ENCODE measurements around the gene STK25.
"Not testable (repeated sequence)": the region's sequence is repeated elsewhere in the genome, so short reads cannot be mapped to it uniquely, and the experiment has no call there.

The STK25 gene

DNA sequence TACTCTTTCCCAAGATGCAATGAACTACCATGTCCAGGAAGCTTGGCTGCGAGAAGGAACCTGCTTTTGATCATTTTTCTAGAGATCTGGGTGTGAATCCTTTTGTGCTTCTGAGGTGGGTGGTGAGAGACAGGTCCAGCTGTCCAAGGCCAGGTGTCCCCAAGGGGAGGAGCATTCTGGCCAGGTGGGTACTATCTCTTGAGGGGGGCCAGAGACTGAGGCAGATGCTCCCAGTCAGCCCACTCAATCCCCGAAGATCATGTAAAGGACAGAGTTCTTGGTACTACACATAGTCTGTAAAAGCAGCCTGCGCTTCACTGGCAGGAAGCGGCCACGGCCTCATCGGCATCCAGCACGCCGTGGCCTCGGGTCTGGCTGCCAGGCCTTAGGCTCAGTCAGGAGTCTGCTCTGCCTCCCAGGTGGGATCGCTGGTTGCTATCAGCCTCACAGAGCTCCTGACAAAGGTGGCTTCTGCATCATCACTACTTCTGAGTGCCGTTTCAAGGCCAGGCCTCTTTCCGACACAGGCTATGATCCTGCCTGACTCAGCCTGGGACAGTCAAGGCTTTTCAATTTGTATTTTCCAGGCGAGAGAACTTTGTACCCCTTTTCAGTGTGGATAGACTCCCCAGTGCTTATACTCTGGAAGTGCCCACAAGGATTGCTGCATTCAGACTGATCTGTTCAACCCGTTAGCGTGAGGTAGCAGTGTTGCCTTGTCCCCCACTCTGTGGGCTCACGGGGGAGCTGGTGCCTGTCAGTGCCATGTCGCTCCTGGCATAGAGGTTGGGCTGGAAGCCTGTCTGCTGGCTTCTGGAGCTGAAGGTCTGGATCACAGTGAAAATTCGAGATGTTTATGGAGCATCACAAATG lies 29.1 kb downstream of the STK25 start:
- H3K27ac ChIP-seq, result no peak overlapping the region
- no peak overlapping the region for H3K4me3 ChIP-seq

DNA sequence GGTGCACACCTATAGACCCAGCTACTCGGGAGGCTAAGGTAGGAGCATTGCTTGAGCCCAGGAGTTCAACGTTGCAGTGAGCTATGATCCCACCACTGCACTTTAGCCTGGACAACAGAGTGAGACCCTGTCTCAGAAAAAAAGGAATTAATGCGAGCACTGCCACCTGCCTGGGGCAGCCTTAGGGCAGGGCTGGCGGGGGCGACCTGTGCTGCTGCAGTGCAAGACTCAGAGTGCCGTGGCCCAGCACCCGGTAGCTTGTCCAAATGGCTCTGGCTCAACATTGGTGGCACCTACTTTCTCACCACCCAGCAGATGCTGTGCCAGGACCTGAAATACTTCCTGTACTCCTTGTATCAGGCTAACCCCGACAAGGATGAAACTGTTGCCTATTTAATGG lies 30.2 kb downstream of the STK25 start:
- Histone ChIP-seq H3K27ac (no peak overlapping the region), H3K4me3 (no peak overlapping the region)

DNA sequence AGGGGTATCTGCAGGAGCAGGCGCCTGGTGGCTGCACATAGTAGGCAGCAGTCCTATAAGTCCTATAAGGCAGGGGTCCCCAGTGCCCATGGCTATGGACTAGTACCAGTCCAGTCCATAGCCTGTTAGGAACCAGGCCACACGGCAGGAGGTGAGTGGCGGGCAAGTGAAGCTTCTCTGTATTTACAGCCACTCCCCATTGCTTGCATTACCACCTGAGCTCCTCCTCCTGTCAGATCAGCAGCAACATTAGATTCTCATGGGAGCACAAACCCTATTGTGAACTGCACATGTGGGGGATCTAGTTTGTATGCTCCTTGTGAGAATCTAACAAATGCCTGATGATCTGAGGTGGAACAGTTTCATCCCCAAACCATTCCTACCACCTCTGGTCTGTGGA lies 33.1 kb downstream of the STK25 start:
- H3K4me3 ChIP-seq, result no peak overlapping the region

GRCh38 chr2:241473399-241473798 lies 35.0 kb downstream of the STK25 start:
- Histone ChIP-seq H3K4me3 (no peak overlapping the region), H3K27ac (no peak overlapping the region)

More for the DNA sequence above, 33.1 kb downstream of the STK25 start:
- H3K27ac ChIP-seq, result no peak overlapping the region

- no peak overlapping the region for H3K4me3 ChIP-seq
- no peak overlapping the region for H3K27ac ChIP-seq
Measured at GRCh38 chr2:241469746-241470145, 38.6 kb downstream of the STK25 start.

- H3K27ac ChIP-seq, result no peak overlapping the region
Measured at GRCh38 chr2:241468476-241468781, 40.0 kb downstream of the STK25 start.

GRCh38 chr2:241467777-241468475 lies 40.5 kb downstream of the STK25 start:
- H3K27ac ChIP-seq, result no peak overlapping the region
- H3K4me3 ChIP-seq, result no peak overlapping the region

More at GRCh38 chr2:241468476-241468781, 40.0 kb downstream of the STK25 start:
- no peak overlapping the region for H3K4me3 ChIP-seq

GRCh38 chr2:241466230-241466629 lies 42.2 kb downstream of the STK25 start:
- H3K27ac ChIP-seq, result no peak overlapping the region
- H3K4me3 ChIP-seq, result no peak overlapping the region

GRCh38 chr2:241465543-241465942 lies 42.8 kb downstream of the STK25 start:
- Histone ChIP-seq H3K4me3 (no peak overlapping the region), H3K27ac (no peak overlapping the region)

GRCh38 chr2:241463276-241464135 lies 44.9 kb downstream of the STK25 start:
- H3K27ac ChIP-seq, result no peak overlapping the region

DNA sequence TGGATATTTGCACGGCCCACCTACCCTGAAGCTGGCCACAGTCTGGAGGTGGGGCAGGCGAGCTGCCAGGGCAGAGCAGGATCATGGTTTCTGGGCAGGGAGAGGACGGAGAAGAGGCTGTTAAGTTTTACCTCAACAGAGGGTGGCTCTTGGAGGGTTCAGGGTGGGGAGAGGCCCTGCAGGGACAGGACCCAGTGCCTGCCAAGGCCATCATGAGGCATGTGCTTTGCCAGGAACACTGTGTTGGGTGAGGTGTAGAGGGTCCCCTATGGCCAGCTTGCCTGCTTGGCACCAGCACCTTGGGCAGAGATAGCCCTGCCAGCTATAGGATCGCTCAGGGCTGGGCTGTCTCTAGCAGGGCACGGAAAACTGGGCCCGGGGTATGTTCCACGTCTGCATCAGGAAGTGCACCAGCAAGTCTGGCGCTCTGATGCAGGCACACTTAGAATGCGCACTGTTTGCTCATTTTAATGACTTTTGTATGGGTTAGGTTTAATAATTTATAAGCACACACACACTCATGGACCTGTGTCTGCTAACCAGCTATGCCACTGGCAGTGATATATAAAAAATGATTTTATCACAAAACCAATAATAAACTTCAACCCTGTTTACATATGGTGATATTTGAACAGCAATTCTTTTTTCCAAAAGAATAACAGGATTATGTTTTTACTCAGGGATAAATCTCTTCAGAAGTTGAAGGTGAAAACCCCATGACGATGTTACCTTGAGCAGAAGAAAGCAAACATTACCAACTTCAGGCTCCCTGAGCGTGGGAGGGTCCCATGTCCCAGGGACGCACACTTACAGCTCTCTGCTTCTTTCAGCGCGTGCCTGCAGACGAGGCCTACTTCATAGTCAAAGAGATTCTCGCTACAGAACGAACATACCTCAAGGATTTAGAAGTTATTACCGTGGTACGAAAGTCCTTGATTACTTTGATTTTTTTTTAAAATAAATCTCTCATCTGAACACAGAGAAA lies 46.4 kb downstream of the STK25 start:
- Histone ChIP-seq H3K4me3 (no peak overlapping the region), H3K27ac (no peak overlapping the region)

More at GRCh38 chr2:241463276-241464135, 44.9 kb downstream of the STK25 start:
- H3K4me3 ChIP-seq, result no peak overlapping the region

GRCh38 chr2:241460631-241461030 lies 47.8 kb downstream of the STK25 start:
- Histone ChIP-seq H3K4me3 (no peak overlapping the region), H3K27ac (no peak overlapping the region)

- Histone ChIP-seq H3K4me3 (no peak overlapping the region), H3K27ac (no peak overlapping the region)
Measured at GRCh38 chr2:241459520-241459919, 48.9 kb downstream of the STK25 start.

DNA sequence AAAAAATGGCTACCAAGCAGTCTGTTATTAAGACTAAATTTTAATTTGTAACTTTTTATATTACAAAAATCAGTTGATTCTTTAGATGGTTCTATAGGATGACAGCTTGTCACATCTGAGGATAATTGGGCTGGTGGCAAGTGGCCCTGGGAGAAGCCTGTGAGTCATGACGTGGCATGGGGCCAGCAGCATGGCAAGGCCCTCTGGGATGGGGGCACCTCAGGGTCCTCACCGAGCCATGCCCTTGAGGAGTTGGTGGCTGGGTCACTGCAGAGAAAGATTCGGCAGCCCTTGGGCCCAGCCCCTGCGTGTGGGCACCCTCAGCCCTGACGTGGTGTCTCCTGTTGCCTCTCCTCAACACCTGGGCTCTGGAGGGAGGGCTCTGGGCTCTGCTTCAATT lies 49.7 kb downstream of the STK25 start:
- Histone ChIP-seq H3K4me3 (no peak overlapping the region), H3K27ac (no peak overlapping the region)

GRCh38 chr2:241456546-241456945 lies 51.8 kb downstream of the STK25 start:
- Histone ChIP-seq H3K27ac (no peak overlapping the region), H3K4me3 (no peak overlapping the region)

- Histone ChIP-seq H3K27ac (no peak overlapping the region), H3K4me3 (no peak overlapping the region)
Measured at GRCh38 chr2:241454837-241455485, 53.4 kb downstream of the STK25 start.

DNA sequence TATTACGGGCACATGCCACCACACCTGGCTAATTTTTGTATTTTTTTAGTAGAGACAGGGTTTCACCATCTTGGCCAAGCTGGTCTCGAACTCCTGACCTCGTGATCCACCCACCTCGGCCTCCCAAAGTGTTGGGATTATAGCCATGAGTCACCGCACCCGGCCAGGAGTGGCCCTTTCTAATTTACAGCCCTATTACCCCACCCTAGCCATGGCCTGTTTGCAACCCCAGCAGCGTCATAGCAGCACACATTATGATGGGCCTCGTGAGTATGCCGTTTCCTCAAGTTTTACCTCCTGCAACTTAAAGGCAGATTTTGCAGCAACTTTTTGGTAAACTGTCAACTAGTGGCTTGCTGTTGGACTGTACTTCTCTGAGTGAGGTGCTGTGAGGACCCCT lies 54.5 kb downstream of the STK25 start:
- H3K4me3 ChIP-seq, H3K27ac ChIP-seq: not testable (repeated sequence)

GRCh38 chr2:241451840-241452506 lies 56.4 kb downstream of the STK25 start:
- no peak overlapping the region for H3K27ac ChIP-seq
- no peak overlapping the region for H3K4me3 ChIP-seq

Data from skin epidermis (tissue), 12 donors.